PC-3 (cell line): ENCODE data around the gene ACSS3. TPM values are rescaled to one million over a fixed set of nuclear protein-coding genes. Genes with fewer than 3 reads are reported as not detected.

ENCODE experiments used
- ATAC-seq: fragments of 200-7000 bp; cut with Tn5 transposase; 2 replicates; pipeline ENCODE4 v1.9.1; 2020; ENCODE audit warnings: mild to moderate bottlenecking, moderate library complexity
- BruUV-seq: library from RNA; stranded (reverse); fragments of 400-500 nt; replicated peaks from 2 replicates; lab custom pipeline; 2021; lab: Mats Ljungman, UMichigan
- CTCF ChIA-PET: fragments of 300-600 bp; sonication (Branson Sonifier 250); formaldehyde crosslinking; loops from one replicate; lab custom pipeline; 2022; ENCODE audit warnings: antibody characterized with exemption; lab: Charles Lee
- POLR2A ChIA-PET: fragments of 300-600 bp; sonication (Branson Sonifier 250); formaldehyde crosslinking; loops from one replicate; lab custom pipeline; 2022; ENCODE audit warnings: antibody characterized with exemption; ENCODE audit not compliant: unreplicated experiment; lab: Charles Lee
- DNase-seq: peaks from one replicate; pipeline ENCODE4 v3.0.0-alpha.2; 2015
- H2AFZ ChIP-seq: fragments of 300-600 bp; sonication (generic); 2 replicates; pipeline ENCODE4 v1.6.0; 2016; ENCODE audit warnings: antibody characterized with exemption, low read length
- H3F3A ChIP-seq: fragments of 300-600 bp; sonication (generic); one replicate; pipeline ENCODE4 v1.6.0; 2017; ENCODE audit warnings: antibody characterized with exemption, low read length, control low read depth, mild to moderate bottlenecking; ENCODE audit not compliant: unreplicated experiment
- H3K27ac ChIP-seq: fragments of 300-600 bp; sonication (generic); 2 replicates; pipeline ENCODE4 v1.5.1; 2016; ENCODE audit warnings: mild to moderate bottlenecking, low read length
- H3K27me3 ChIP-seq: fragments of 300-600 bp; sonication (generic); 2 replicates; pipeline ENCODE4 v1.6.1; 2016; ENCODE audit warnings: low read length, mixed read lengths
- H3K36me3 ChIP-seq: fragments of 300-600 bp; sonication (generic); 2 replicates; pipeline ENCODE4 v1.6.1; 2016; ENCODE audit warnings: low read depth, mixed run types, low read length, mixed read lengths
- H3K4me1 ChIP-seq: fragments of 300-600 bp; sonication (generic); 2 replicates; pipeline ENCODE4 v1.5.1; 2016; ENCODE audit warnings: low read length; ENCODE audit not compliant: insufficient read depth
- H3K4me2 ChIP-seq: fragments of 300-600 bp; sonication (generic); 2 replicates; pipeline ENCODE4 v1.6.0; 2016; ENCODE audit warnings: low read length
- H3K4me3 ChIP-seq: fragments of 300-600 bp; sonication (generic); 2 replicates; pipeline ENCODE4 v1.5.1; 2016; ENCODE audit warnings: mild to moderate bottlenecking, low read length, mixed read lengths
- H3K79me2 ChIP-seq: fragments of 300-600 bp; sonication (generic); 2 replicates; pipeline ENCODE4 v1.6.1; 2017; ENCODE audit warnings: low read length, mixed read lengths
- H3K9ac ChIP-seq: fragments of 300-600 bp; sonication (generic); 2 replicates; pipeline ENCODE4 v1.6.0; 2016; ENCODE audit warnings: mild to moderate bottlenecking, low read length
- H3K9me2 ChIP-seq: fragments of 300-600 bp; sonication (generic); replicated peaks from 2 replicates; pipeline ENCODE4 v1.6.1; 2016; ENCODE audit warnings: mixed run types, low read length, mixed read lengths
- H3K9me3 ChIP-seq: fragments of 300-600 bp; sonication (generic); 2 replicates; pipeline ENCODE4 v1.6.1; 2016; ENCODE audit warnings: low read length, mixed read lengths
- H4K20me1 ChIP-seq: fragments of 300-600 bp; sonication (generic); 2 replicates; pipeline ENCODE4 v1.6.1; 2016; ENCODE audit warnings: low read length, mixed read lengths
- EZH2 ChIP-seq: fragments of 300-600 bp; sonication (generic); IDR thresholded peaks from one replicate; pipeline ENCODE4 v1.6.1; 2017; ENCODE audit warnings: antibody characterized with exemption, mild to moderate bottlenecking, low read length; ENCODE audit not compliant: unreplicated experiment
- EZH2phosphoT487 ChIP-seq: fragments of 300-600 bp; sonication (generic); IDR thresholded peaks from 2 replicates; pipeline ENCODE4 v1.6.1; 2018; ENCODE audit warnings: mild to moderate bottlenecking, antibody characterized with exemption, low read length, borderline replicate concordance
- intact Hi-C: fragments of 100-400 bp; cut with micrococcal nuclease; formaldehyde crosslinking; loops from 2 replicates; pipeline ENCODE4 v1.9.0; 2023
- total RNA-seq: library from RNA; depleted of rRNA; stranded (reverse); fragments of >200 nt; gene quantifications from 2 replicates; pipeline ENCODE4 v1.2.3, GENCODE V29; 2014
- TF ChIP-seq, protein P1 (sequence below): fragments of 300-600 bp; sonication (generic); conservative IDR thresholded peaks from 2 replicates; pipeline ENCODE4 v1.5.1; 2017; ENCODE audit warnings: antibody characterized with exemption, low read depth, mild to moderate bottlenecking, low read length

The ACSS3 gene
- total RNA-seq, 1 experiment from 2014 or later: not detected

DNA sequence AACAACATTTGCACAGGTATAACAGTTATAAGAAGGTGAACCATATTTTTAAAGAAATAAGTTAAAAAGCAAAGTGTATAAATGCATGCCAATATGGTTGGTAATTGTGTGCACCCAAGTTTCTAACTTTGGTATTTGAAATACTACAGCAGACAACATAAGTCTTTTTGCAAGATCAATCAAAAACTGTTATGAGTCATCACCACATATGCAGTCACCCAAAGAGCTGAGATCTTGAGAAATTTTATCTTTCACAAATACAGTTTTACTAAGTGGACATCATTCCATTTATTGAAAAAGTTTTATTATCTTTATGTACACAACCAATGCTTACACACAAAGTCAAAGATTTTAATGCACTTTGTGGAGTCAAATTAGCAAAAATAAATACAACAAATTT lies 7.0 kb upstream of the ACSS3 start:
- H3K4me3 ChIP-seq: no peak overlapping the region
- intact Hi-C loops: no loop called here

DNA sequence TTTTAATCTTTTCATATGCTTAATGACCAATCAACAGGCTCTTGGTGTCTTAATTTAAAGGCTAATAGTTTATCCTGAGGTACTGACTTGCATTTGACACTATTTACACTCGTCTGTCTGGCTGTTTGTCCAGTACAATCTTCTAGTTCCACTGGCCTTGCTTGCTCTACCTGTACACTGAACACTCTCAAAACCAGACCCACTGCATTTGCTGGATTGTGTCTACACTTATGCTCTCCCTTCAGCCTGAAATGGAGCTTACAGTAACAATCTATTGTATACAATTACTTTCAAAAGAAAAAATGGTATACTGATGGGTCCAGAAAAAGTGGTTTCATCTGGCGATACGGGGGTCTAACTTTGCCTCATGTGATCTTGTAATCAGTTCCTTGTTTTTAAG lies 2.3 kb upstream of the ACSS3 start:
- H3K4me2 ChIP-seq: no peak overlapping the region
- no peaks in the 10 kb centered on the region for H3K9me3 ChIP-seq
- H3K4me1 ChIP-seq: no peaks in the 10 kb centered on the region
- BruUV-seq: no TSS peak
- H3K27ac ChIP-seq: no peak overlapping the region
- TF ChIP-seq EZH2: no peak
- no peaks in the 10 kb centered on the region for H4K20me1 ChIP-seq
- H3K79me2 ChIP-seq: no peaks in the 10 kb centered on the region
- no peak overlapping the region for H3K4me3 ChIP-seq
- H3K9me2 ChIP-seq: no peaks in the 10 kb centered on the region
- H3K36me3 ChIP-seq: no peaks in the 10 kb centered on the region
- no peak for ATAC-seq
- ChIA-PET CTCF (no interaction called here), POLR2A (no interaction called here)
- H3K27me3 ChIP-seq: peaks cover 9% of the 10 kb centered on the region; the same call in 1 of the 2 replicates
- DNase-seq: no peak
- no peak overlapping the region for H3K9ac ChIP-seq
- H2AFZ ChIP-seq: no peak overlapping the region
- H3F3A ChIP-seq: no peaks in the 10 kb centered on the region
- intact Hi-C loops: no loop called here

More for the DNA sequence above, 7.0 kb upstream of the ACSS3 start:
- Histone ChIP-seq H3K27ac (no peak overlapping the region), H3K27me3 (peaks cover 4% of the 10 kb centered on the region; the same call in 1 of the 2 replicates), H4K20me1 (no peaks in the 10 kb centered on the region), H3F3A (no peaks in the 10 kb centered on the region), H3K36me3 (no peaks in the 10 kb centered on the region), H2AFZ (no peak overlapping the region), H3K4me2 (no peak overlapping the region), H3K79me2 (no peaks in the 10 kb centered on the region), H3K9me2 (no peaks in the 10 kb centered on the region), H3K9me3 (no peaks in the 10 kb centered on the region), H3K4me1 (no peaks in the 10 kb centered on the region), H3K9ac (no peak overlapping the region)
- no peak for ATAC-seq
- no TSS peak for BruUV-seq
- ChIA-PET POLR2A (no interaction called here), CTCF (no interaction called here)
- no peak for TF ChIP-seq EZH2
- no peak for TF ChIP-seq EZH2phosphoT487
- TF ChIP-seq, protein P1, sequence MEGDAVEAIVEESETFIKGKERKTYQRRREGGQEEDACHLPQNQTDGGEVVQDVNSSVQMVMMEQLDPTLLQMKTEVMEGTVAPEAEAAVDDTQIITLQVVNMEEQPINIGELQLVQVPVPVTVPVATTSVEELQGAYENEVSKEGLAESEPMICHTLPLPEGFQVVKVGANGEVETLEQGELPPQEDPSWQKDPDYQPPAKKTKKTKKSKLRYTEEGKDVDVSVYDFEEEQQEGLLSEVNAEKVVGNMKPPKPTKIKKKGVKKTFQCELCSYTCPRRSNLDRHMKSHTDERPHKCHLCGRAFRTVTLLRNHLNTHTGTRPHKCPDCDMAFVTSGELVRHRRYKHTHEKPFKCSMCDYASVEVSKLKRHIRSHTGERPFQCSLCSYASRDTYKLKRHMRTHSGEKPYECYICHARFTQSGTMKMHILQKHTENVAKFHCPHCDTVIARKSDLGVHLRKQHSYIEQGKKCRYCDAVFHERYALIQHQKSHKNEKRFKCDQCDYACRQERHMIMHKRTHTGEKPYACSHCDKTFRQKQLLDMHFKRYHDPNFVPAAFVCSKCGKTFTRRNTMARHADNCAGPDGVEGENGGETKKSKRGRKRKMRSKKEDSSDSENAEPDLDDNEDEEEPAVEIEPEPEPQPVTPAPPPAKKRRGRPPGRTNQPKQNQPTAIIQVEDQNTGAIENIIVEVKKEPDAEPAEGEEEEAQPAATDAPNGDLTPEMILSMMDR: no peak
- DNase-seq: no peak

DNA sequence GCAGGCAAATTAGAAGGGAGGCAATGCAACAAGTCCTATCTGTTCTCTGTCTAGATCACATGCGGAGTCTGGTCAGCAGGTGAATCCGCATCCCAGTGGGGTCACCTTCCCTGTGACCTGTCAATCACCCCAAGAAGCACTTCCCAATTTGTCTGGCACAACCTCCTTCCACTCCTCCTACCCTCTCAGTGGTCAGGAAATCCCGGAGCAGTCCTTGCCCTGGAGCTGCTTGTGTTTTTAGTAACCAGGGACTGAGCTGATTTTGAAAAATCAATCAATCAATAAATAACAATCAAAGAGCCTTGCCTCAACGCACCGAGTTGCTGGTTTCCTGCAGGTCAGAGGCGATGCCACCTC lies 572 bp upstream of the ACSS3 start:
- H2AFZ ChIP-seq: no peak overlapping the region

More for the DNA sequence above, 572 bp upstream of the ACSS3 start:
- ChIA-PET CTCF (no interaction called here), POLR2A (no interaction called here)
- ATAC-seq (no peak), DNase-seq (no peak)
- H3K79me2 ChIP-seq: no peaks in the 10 kb centered on the region
- intact Hi-C loops: no loop called here
- H3K9me3 ChIP-seq: no peaks in the 10 kb centered on the region
- H3K4me3 ChIP-seq: no peak overlapping the region
- H3F3A ChIP-seq: no peaks in the 10 kb centered on the region
- no peaks in the 10 kb centered on the region for H3K4me1 ChIP-seq
- no peaks in the 10 kb centered on the region for H4K20me1 ChIP-seq
- H3K9ac ChIP-seq: no peak overlapping the region
- H3K27ac ChIP-seq: no peak overlapping the region
- TF ChIP-seq, protein P1: no peak
- TF ChIP-seq EZH2 (no peak), EZH2phosphoT487 (no peak)
- no peaks in the 10 kb centered on the region for H3K36me3 ChIP-seq
- peaks cover 9% of the 10 kb centered on the region; the same call in 1 of the 2 replicates for H3K27me3 ChIP-seq
- no peaks in the 10 kb centered on the region for H3K9me2 ChIP-seq
- no peak overlapping the region for H3K4me2 ChIP-seq
- BruUV-seq: no TSS peak
